Neural progenitor cell (in vitro differentiated cells): ENCODE data around the gene FRS2.

Source experiments
- EZH2 ChIP-seq: fragments of 200-600 bp; sonication (generic); IDR thresholded peaks from 2 replicates; pipeline ENCODE4 v1.6.1; 2017; ENCODE audit warnings: antibody characterized with exemption, mild to moderate bottlenecking, moderate library complexity
- TF ChIP-seq, protein P1 (sequence below): fragments of 200-600 bp; sonication (generic); IDR thresholded peaks from 2 replicates; pipeline ENCODE4 v1.5.1; 2017; ENCODE audit warnings: antibody characterized with exemption, mild to moderate bottlenecking

DNA sequence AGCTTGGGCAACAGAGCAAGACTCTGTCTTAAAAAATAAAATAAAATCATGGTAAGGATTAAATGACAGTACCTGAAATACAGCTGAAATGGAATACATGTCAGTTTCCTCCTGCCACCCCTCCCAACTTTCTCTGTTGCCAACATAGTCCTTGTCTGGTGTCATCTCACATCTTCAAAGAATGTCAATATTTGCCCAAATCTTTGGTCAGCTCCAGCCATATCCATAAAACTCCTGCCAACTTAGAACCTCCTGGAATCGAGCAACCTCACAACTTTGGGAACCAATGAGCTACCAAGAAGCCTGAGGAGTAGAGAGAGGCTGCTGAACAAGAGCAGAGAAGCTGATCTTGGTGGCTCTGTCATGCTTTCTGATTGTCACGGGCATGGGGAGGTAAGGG, 151.4 kb downstream of the FRS2 start:
- TF ChIP-seq, protein P1, sequence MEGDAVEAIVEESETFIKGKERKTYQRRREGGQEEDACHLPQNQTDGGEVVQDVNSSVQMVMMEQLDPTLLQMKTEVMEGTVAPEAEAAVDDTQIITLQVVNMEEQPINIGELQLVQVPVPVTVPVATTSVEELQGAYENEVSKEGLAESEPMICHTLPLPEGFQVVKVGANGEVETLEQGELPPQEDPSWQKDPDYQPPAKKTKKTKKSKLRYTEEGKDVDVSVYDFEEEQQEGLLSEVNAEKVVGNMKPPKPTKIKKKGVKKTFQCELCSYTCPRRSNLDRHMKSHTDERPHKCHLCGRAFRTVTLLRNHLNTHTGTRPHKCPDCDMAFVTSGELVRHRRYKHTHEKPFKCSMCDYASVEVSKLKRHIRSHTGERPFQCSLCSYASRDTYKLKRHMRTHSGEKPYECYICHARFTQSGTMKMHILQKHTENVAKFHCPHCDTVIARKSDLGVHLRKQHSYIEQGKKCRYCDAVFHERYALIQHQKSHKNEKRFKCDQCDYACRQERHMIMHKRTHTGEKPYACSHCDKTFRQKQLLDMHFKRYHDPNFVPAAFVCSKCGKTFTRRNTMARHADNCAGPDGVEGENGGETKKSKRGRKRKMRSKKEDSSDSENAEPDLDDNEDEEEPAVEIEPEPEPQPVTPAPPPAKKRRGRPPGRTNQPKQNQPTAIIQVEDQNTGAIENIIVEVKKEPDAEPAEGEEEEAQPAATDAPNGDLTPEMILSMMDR: no peak
- no peak for TF ChIP-seq EZH2
